Cardiac septum (tissue), 1 donor: ENCODE measurements around the gene ANTXR2. TPM values are rescaled to one million over a fixed set of nuclear protein-coding genes. Genes with fewer than 3 reads are reported as not detected.
"Not testable (repeated sequence)": the region's sequence is repeated elsewhere in the genome, so short reads cannot be mapped to it uniquely, and the experiment has no call there.

Experiments used
- DNase-seq: peaks from one replicate; pipeline ENCODE4 v3.0.0-alpha.2; 2020; ENCODE audit warnings: low spot score
- intact Hi-C: fragments of 100-400 bp; cut with DNase I; formaldehyde crosslinking; loops from one replicate; pipeline ENCODE4 v1.14.0; 2022
- total RNA-seq: library from RNA; stranded (reverse); fragmentation: NEBNext Ultra II Directional; extraction: Animal tissue kit (Norgen Biotek cat#: 25700); gene quantifications from one replicate; pipeline ENCODE4 v1.2.1, GENCODE V29; 2021
- donor health status: DM: no; HTN: no; CAD: no.

Gene ANTXR2
- total RNA-seq, 1 donor from 2014 or later: 54.6 TPM

DNA sequence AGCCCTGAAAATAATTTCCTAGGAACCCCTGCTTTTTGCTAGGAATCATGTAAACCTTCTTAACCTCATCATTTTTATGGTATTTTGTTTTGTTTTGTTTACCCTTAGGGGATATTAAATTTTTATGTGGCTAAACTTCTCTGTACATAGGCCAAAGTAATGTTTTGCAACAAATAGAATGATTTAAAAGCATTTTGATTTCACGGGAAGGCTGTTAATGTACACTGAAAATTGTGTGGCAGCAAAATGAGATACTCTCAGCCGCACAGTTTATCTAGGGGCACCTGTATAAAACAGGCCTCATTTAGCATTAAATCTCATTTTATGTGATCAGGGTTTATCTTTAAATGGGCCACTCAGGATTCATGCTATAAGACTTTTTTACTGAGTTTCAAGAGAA, 175.0 kb downstream of the ANTXR2 start:
- intact Hi-C loops: no loop called here
- no peak for DNase-seq

DNA sequence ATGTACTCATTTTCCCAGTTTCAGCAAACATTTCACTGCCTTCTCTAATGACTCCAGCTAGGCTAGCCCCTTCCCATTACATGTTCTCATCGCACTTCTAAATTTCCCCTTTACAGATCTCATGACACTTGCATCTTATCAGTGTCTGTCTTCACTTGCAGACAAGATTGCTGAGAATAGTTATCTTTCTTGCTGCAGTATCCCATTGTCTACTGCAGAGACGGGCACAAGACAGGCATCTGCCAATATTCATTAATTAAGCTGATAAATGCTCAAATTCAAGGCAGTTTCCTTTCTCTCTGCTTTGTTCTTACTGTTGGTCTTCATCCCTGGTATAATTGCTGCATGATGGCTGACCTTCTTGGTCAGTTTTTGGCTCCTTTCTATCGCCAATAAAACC, 175.9 kb downstream of the ANTXR2 start:
- intact Hi-C loops: no loop called here
- DNase-seq: no peak

DNA sequence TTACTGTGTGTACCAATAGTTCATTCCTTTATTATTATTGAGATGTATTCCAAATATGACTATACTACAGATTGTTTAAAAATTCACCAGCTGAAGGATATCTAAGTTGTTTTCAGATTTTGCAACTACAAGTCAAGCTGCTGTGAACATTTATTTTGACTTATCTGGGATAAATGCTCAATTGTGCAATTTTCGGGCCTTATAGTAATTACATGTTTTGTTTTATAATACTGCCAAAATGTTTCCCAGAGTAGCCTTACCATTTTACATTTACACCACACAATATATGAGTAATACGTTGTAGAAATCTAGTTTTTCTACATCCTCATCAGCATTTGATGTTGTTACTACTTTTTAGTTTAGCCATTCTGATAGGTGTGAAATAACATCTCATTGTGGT, 179.6 kb downstream of the ANTXR2 start:
- DNase-seq: no peak
- intact Hi-C loops: no loop called here

DNA sequence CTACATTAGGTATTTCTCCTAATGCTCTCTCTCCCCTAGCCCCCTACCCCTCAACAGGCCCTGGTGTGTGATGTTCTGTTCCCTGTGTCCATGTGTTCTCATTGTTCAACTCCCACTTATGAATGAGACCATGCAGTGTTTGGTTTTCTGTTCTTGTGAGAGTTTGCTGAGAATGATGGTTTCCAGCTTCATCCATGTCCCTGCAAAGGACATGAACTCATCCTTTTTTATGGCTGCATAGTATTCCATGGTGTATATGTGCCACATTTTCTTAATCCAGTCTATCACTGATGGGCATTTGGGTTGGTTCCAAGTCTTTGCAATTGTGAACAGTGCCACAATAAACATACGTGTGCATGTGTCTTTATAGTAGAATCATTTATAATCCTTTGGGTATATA, 184.0 kb downstream of the ANTXR2 start:
- DNase-seq, intact Hi-C loops: not testable (repeated sequence)

DNA sequence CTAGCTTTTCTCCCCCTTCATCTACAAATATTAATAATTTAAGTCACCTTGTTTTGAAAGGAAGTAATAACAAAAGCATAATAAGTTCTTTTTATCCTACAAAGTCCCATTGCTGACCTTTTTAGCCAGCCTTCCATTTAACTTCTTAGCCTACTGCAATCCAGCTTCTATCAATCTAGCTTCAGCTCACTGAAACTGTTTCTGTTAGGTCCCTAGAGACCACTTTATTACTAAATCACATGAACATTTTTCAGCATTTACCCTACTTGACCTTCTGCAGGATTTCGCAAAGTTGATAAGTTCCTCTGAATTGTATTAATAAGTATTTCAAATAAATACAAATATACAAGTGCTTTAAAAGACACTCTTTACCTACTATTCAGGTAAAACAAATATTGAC, 186.5 kb downstream of the ANTXR2 start:
- no peak for DNase-seq
- intact Hi-C loops: no loop called here

DNA sequence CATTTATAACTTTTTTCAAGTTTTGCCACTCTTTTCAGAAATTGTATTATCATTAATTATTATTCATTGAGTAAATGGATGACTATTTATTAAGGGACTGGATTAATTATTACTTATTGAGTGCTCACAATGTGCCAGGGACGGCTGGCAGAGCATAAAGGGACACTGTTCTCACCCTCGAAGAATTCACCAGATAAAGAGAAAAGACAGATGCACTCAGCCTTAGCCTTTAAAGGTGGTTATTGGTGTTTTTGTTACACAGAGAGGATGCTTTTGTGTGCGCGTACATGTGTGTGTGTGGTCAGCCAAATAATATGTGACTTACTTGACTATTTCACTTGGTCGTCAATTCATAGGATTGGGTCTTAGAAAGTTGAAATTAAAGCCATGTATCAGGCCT, 187.0 kb downstream of the ANTXR2 start:
- no peak for DNase-seq
- intact Hi-C loops: no loop called here

DNA sequence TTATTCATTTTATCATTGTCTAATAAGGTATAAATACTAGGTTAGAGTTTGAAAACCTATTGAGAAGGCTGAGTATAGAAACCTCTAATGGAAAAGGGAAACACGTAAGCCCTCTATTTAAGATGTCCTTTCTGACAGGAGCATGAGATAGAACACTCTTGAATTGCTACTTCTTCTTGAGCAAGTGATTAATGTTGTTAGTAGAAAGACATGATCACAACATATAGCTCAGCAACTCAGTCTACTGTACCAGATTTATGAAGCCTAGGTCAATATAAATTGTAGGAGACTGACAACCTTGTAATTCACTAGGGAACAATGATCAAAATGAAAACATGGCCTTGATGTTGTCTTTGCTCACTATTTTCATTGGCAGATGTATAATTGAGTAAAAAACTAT, 189.7 kb downstream of the ANTXR2 start:
- intact Hi-C loops: no loop called here
- no peak for DNase-seq

DNA sequence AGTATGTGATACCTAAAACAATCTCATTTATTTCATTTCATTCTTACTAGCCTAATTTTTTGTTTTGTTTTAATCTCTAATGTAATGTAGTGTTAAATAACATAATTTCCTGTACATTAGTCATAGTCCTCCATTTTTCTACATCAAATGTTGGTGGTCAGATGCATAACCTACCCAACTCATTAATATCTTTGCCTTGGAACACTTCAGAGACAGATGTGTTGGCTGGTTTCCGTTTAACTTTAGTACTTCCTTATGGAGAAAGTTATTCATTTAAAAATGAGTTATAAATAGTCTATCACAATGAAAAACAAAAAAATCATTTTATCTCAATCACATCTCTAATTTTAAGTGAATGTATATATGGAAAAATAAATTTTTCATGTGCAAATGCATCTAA, 190.2 kb downstream of the ANTXR2 start:
- intact Hi-C loops: no loop called here
- no peak for DNase-seq

DNA sequence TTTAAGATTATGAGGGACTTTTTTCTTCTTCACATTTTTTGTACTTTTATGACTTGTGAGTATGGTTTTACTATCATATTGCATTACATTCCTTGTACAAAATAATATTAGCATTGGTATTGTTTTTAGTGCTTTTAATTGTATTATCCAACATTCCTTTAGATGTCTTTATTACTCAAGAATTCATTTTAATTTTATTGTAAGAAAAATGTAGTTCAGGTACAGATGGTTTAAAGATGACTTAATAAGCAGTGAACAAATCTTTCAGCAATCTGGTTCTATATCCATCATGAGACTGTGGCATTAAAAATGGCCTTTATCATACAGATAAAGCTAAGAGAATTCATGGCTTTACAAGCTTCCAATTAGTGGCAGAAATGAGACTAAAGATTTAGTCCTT, 191.6 kb downstream of the ANTXR2 start:
- intact Hi-C loops: no loop called here
- no peak for DNase-seq

DNA sequence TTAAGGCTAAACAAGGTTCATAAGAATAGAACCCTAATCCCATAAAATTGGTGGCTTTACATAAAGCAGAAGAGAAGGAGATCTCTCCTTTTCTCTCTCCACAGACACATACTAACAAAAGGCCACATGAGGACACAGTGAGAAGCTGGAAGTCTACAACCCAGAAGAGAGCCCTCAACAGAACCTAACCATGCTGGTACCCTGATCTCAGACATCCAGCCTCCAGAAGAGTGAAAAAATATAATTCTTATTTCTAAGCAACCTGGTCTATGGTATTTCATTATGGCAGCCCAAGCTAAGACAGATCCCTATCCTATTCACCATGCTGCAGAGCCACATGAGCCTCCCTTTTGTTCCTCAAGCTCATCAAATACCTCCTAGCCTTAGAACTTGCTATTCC, 195.5 kb downstream of the ANTXR2 start:
- intact Hi-C loops: no loop called here

DNA sequence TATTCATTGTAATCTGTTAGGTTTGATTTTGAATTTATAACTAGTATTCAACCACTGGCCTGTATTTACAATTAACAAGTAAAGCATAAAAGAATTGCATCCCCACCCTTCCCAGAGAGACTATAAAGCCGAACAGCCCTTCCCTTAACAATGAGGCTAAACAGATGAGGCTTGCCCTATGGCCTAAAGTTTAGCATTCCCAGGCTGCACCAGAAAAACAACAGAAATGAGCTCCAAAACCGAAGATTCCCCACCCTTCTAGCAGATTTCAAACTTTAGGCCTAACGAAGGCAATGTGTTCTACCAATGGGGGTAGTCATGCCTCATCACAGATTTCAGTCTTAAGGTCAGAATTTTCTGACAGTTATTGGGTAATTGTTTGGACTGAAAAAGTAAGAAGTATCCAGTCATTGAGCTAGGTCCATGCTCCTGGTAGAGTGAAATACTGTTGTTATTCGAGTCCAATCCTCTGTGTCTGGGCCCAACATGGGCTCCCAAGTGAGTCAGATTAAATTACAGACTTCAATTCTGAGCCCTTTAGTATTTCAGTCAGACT, 197.6 kb downstream of the ANTXR2 start:
- intact Hi-C loops: no loop called here
- no peak for DNase-seq

More for the DNA sequence above, 195.5 kb downstream of the ANTXR2 start:
- DNase-seq: no peak

DNA sequence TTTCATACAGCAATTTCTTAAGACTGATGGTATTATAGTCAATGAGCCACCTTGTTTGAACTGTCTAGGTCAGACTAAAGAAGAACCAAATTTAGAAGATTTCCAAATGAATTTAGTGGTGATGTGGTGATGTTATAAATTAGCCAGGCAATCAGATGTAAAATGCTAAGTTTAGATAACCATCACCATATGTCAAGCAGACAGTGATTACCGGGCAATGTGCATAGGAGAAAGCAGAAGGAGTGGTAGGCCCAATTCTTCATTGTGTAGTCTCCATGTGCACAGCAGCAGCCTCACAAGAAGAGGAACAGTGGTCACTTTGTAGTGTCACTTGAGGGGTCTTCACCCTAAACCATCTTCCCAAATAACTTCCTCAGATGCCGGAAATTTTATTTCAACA, 198.8 kb downstream of the ANTXR2 start:
- intact Hi-C loops: no loop called here
- DNase-seq: no peak

DNA sequence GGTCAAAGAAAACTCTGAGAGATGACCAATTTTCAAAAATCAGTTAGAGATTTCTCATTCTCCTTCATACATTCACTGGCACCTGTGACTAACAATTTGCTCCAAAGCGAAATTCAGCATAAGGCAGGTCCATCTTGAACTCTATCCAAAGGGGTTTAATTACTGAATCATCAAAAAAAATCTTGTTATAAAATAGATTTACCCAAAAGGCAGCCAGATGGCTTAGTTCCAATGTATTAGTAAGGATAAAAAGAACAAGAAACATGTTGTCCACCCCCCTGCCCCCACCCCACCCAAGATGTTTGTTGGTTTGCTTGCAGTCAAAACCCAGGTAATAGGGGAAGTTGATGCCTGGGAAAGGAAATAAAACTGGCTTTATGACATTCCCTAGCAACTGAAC, 200.3 kb downstream of the ANTXR2 start:
- no peak for DNase-seq
- intact Hi-C loops: no loop called here

DNA sequence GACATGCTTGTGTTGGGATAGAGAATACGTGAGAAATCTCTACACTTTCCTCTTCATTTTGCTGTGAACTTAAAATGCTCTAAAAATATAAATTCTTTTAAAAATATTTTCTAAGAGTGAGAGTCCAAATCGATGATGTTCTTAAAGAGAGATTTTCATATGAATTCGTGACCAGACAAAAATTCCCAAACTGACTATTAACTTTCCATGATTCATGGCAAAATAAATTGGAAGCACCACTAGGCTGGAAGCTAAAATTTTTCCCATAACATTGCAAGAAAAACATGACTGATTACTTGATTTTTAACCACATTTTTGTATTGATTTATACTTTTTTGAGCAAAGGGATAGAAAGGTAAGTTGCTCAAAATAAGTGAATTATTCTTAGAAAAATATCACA, 201.1 kb downstream of the ANTXR2 start:
- intact Hi-C loops: no loop called here

DNA sequence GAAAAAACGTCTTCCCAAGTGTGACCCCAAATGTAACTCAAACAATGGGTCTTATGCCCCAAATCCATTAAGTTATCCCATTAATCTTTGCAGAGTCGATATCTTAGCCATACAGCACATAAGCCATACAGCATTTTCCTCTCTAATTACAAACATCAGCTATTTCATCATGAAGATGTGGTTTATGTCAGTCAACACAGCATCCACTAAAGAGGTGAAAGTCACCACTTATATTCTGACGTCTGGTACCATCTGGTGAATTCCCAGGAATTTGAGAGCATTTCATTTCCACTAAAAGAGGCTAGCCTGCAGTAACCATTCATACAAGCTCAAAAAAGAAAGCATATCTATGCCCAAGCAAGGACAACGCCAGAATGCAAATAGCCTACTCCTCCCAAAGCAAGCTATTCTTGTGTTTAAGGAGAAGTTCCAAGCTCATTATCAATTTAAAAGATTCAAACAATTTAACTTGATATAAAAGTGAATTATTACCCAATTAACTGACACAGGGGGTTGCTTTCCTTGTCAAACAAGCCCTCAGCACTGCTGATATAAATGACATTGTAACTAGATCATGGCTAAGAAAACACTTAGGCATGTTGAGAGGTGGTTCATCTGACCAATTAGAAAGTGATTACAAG, 203.3 kb downstream of the ANTXR2 start:
- no peak for DNase-seq
- intact Hi-C loops: no loop called here

More for the DNA sequence above, 201.1 kb downstream of the ANTXR2 start:
- DNase-seq: no peak

DNA sequence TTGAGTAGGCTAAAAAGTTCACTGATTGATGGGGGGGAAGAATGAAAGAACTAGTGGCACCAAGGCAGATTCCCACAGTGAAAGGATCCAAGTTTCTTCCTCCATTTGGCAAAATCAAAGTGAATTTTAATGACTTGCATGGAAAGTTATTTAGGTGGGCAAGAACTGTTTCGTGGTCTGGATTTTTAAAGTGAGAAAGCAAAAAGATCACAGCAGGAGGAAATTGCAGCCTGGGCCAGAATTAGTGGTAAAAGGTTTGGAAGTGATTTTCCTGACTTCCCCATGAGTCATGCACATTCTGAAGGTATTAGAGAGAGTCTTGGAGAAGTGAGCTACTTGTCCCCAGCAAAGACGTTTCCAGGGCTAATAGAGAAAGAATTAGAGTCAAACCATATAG, 207.8 kb downstream of the ANTXR2 start:
- intact Hi-C loops: no loop called here
- no peak for DNase-seq

DNA sequence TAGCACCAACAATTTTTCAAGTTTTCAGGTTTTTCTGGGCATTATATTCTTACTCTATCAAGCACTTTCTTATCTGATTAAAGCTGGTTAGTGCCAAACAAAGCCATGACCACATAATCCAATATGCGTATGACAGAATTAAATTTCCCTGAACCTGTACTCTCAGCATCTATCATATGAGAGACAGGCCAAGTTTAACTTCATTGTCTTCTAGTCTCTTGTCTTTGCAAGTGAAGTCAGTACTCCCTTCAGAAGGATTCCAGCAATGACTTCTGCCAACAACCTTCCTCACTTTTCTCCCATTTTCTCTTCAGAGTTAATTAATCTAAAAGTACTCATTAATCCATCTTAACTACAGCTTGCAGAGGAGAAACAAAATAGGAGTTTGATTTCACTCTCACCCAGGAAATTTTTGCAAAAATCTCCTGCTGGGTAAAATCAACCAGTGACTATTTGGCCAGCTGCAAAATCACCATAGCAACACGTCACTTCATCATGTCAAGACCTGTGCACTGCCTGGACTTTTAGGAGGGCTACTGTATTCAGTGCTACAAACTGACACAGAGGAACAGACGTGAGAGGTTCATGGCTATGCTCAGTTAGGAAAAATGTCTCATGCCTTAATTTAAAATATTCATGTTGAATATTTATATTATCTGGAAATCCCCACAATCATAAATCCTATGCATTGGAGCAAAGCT, 208.4 kb downstream of the ANTXR2 start:
- intact Hi-C loops: no loop called here
- no peak for DNase-seq

DNA sequence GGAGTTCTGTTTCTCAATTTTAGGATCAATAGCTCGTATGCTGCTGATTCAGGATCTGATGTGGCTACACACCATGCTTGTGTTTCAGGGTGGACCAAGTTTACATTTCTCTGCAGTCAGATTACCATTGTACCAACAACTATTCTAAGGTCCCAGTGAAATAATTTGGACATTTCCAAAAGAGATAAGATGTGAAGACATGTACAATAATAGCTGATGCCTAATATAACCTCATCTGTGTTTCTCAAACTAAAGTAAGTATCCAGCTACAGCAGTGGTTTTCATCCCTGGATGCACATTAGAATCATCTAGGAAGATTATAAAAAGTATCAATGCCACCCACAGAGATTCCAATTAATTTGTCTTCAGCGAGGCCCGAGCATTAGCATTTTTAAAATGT, 209.7 kb downstream of the ANTXR2 start:
- intact Hi-C loops: no loop called here

DNA sequence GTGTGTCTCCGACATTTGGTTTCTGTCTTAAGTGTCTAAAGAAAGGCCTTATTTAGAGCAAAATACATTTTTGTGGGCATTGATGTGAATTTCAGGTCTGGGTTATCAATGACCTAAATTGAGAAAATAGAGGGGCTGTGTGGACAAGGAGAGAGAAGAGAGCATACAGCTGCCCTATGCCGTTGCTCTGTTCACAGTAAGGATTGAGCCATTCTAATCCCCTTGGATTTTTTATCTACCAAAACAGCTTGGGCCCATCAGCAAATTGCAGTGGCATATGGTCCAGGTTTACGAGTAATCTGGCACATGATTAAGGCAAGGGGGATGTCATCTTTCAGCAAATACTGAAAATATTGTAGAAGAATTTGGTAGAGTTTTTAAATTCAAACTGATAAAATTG, 210.2 kb downstream of the ANTXR2 start:
- intact Hi-C loops: no loop called here
- DNase-seq: no peak

More for the DNA sequence above, 209.7 kb downstream of the ANTXR2 start:
- no peak for DNase-seq

DNA sequence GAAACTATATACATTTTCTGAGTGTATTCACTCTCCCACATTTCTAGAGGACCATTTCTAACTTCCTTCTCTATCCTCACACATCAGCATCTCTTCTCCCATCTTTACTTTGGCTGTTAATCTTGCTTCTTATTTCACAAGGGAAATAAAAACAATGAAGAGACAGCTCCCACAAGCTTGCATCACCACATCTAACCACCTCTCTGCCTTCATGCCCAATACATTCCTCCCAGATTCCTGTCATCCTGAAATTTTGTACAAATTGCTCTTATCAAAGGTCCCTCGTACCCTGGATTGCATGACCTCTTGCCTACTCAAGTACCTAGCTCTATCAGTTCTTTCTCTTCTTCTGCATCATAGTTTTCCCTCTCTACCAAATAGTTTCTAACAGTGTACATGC, 215.2 kb downstream of the ANTXR2 start:
- no peak for DNase-seq
- intact Hi-C loops: no loop called here

DNA sequence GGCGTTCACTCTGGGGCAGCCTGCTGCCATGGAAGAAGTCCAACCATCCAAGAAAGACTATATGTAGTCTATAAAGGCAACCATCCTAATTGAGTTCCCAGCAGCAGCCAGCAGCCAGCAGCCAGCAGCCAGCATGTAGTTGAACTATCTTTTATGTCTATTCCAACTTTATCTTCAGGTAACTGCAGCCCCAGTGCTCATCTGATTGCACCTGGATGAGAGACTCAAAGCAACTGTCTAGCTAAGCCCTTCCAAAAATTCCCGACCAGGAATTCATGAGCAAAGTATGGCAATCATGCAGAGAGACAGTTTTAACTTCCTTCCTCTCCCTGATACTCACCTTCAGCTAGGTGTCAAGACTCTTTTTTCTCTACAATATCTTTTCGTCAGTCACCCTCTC, 216.8 kb downstream of the ANTXR2 start:
- no peak for DNase-seq
- intact Hi-C loops: no loop called here
